DMS153 (cell line): ENCODE measurements around the gene RNF157.

ENCODE experiments used
- DNase-seq: peaks from one replicate; lab custom pipeline; 2025; lab: John Stamatoyannopoulos, UW

Gene RNF157

DNA sequence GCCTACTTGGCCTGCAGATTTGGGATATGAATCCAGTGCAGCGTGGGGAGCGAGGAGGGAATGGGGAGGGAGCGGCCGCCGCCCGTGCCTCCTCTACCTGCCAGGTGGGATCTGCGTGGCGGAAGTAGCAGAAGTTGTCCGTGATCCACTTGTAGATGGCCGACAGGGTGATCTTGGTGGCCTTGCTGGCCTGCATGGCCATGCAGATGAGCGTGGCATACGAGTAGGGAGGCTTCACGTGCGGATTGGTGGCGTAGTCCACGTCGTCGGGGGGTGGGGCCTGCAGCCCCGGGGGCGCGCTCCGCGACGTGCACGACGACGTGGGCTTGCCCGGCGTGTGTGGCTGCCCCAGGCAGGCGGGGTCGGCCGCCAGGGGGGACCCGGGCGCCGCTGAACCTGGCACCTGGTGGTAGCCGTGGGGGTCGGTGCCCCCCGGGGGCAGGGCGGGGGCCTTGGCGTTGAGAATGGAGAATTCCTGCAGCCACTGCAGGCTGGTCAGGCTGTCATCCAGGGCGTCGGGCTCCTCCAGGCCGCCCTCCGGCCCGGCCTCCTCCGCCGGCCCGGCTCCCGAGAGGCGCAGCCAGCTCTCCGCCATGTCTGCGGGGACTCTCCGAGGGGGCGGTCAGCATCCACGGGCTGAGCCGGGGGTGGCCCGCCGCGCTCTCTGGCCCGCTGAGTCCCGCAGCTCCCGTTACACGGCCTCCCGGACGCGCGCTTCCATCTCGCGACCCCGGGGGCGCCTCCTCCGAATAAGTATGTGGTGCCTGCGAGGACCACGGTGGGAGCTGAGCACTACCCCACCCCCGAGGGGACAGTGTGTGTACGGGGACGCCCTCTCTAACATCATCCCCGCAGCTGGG is 100.3 kb downstream of the RNF157 start:
- DNase-seq = peak; percentile 68

DNA sequence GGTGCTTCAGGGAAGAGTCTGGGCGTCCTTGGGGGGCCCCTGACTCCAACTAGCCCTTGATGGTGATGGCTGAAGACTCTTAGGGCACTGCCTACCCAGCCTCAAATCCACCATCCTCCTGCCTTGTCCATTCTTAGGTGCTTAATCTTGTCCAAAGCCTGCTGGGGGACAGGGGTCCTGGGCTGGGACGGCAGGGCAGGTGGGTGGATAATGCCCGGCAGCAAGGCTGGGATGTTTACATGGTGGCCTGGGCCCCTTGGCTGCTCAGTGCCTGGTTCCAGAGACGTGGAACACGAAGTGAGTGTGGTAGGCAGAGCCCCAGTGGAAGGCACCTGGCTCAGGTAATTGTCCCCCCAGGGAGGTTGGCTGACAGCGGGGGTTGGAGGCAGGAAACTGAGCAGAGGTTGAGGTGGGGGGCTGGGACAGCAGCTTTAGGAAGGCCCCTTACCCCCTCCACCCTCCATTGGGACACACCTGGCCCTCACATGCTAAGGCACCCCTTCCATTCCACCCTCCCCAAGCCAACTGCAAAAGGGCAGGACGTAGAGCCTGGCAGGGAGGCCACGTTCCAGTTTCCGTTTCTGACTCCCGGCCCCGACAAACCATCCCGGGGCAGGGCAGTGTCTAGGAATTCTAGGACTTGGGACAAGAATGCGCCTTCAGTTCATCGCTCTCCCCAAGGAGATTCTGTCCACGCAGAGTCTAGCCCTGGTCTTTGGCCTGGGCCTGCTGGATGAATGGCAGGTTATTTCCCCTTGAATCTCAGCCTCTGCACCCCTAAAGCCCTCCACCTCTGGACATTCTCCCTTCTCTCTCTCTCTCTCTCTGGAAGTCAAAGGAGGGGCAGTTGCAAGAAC is 101.2 kb downstream of the RNF157 start:
- no peak for DNase-seq

DNA sequence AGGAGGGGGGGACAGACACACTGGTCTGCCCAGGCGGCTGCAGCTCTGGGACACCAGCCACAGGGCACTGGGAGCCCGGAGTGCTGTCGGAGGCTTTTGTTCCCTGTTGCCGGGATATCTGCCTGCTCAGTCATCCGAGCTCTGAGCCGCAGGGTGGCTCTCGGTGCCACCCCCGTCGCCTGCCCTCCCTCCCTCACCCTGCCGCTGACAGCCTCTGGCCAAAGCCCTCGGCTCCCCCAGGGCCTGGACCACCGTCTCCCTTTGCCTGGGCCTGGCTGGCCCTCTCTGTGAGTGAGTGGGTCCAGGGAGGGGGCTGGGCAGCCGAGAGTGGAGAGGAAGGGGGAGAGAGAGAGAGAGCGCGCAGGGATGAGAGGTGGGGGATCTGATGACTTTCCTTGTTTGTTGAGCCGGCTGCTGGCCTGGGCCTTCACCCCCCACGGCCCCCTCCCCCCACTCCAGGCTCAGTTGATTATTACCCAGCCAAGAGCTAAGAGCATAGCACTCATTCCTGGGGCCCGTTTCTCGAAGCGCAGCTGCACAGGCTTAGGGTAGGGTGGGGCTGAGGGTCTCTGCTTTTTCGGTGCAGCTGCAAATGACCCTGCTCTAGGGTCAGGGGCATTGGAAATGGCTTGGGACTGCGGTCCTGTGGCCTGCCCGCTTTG is 101.9 kb downstream of the RNF157 start:
- DNase-seq = no peak

DNA sequence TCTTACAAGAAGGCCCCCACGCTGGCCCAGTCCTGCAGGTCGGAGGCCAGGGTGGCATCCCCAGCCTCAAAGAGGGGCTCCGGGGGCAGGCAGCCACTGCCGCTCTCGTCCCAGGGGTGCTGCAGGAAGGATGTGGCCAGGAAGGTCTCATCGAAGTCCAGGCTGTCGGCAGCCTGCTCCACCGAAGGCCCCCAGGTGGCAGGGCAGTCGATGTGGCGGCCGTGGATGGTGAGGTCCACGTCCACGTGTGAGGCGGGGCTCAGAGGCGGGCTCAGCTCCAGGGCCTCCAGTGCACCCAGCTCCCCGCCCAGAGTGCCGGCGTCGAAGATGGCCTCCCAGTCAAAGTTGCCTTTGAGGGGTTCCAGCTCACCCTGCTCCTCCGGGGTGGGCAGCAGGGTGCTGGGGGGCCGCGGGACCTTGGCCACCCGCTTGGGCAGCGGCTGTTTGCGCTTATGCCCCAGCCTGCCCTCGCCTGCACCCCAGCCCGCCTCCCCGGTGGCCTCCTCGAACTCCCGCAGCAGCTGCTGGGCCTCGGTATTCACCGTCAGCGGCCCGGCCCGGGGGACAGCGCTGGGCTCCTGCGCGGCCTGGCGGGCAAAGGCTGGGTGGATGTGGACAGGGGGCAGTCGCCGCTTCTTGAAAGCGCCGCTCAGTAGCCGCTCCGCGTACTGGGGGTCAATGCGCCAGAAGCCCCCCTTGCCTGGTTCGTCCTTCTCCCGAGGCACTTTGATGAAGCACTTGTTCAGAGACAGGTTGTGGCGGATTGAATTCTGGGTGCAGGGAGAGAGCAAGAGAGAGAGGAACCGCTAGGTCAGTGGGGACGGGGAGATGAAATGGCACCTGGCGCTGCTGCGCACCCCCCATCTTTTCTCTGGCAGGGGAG is 102.7 kb downstream of the RNF157 start:
- DNase-seq = no peak

DNA sequence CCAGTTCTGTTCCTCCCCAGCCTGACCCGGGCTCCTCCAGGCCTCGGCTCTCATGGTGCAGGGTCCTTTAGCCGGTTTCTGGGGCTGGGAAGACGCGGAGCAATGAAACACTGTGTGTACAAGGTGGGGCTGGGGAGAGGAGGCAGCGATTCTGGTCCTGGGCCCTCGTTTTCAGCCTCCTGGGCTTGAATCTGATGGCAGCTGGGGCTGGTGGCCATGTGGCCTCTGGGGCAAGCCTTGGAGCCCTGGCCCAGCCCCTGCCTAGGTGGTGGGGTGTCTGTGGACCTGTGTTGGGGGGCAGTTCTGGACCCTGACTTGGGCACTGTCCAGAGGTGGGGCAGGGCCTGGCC is 103.3 kb downstream of the RNF157 start:
- no peak for DNase-seq

DNA sequence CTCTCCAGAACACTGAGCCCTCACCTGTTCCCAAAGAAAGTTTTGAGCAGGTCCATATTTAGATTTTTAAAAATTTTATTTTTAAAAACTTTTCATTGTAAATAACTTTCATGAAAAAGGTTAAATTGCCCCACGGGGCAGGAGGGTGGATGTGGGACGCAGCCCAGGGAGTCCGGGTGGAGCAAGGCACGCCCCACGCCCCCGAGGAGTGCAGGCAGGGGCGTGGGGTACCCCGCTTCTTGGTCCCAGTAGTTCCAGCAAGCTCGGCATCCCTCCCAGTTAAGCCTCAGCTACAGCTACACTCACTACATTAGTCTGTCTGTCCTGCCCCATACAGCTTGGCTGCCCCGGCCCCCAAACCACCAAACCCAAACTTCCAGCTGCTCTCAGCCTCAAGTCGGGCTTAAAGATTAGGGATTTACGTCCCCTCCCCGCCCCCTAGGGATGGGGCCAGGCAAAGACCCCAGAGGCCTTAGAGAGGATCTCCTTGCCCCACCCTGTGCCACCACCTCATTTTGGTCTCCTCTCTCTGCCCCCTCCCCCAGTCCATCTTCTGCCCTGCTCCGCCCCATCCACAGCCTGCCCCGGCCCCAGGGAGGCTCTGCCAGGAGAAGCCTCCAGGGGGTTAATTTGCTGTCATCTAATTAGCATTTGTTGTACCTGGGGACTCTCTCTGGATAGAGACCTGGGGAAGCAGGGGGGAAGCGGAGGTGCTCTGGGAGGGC is 103.9 kb downstream of the RNF157 start:
- DNase-seq = no peak

DNA sequence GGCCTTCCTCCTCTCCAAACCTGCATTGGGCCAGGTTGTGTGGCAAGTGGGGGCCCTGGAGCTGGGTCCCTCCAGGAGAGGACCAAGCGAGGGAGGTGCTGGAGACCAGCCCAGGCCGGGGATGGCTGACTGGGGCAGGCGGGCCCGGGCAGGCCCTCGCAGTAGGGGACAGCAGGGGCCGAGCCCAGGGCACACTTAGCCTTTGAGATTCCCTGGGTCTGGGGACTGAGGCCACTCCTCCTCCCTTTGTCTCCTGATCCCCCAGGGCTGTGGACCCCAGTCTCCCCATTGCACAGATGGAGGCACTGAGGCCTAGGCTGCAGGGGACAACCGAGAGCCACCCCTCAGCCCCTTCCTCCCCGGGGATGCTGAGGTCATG is 104.5 kb downstream of the RNF157 start:
- no peak for DNase-seq

DNA sequence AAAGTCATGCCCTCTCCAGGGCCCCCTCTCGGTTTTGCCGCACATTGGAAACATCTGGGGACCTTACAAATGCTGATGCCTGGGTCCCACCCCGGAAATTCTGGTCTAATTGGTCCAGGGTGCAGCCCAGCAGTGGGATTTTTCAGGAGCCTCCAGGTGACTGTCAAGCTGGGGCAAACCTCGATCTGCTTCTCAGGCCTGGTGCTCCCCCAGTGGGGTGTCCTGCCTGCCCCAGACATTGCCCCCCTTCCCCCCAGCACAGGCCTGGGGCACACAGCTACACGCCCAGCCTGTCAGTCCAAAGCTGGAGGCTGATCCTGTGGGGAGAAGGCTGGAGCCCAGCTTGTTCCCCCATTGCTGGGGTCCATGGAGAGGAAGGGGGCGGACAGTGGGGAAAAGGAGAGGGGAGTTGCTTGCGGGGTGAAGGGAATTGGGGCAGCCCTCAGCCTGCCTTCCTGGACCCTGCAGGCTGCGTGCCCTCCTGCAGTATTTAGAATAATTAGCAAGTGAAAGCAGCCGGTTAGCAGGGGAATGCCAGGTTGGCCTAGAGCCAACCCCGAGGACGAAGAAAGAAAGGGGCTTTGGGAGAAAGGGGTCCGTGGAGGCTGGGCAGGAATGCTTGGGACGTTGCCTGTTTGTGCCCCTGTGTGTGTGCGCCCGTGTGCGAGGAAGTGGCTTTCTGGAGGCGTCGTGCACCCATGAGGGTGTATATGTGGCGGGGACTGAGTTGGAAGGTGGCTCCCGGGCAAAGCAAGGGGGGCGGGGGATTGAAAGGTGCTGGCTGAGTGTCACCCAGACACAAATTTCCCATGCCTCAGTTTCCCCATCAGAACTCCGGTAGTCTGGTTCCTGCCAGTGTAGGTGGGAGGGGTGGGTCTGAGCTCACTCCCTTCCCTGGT is 105.1 kb downstream of the RNF157 start:
- DNase-seq = no peak

DNA sequence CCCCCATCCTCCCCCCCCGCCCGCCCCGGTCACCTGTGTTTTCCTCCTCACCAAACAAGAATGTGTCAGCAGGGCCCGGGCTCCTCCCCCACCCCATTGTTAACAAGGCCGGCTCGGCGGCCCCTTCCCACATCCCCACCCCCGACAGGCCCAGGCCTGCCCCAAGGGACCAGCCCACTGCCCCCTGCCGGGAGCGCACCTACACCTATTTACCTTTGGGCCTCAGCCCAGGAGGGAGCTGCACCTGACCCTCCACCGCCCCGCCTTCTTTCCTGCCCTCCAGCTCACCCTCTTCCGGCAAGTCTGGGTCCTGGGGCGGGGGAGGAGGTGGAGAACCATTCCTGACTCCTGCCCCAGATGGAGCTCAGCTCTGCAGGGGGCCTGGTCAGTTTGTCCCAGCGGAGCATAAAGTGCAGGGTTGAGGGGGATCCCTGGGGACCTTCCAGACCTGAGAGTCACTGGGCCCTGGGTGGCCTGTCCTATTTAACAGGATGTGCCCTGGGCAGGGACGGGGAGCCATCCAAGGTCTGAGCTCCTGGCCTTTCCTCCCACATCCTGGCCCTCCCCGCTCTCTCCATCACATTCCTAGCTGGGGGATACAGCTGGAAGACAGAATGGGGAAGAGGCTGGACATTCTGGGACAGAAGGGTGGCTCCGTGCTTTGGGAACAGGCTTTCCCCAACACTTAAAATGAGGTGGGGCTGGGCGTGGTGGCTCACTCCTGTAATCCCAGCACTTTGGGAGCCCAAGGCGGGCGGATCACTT is 107.5 kb downstream of the RNF157 start:
- DNase-seq = peak; percentile 93

DNA sequence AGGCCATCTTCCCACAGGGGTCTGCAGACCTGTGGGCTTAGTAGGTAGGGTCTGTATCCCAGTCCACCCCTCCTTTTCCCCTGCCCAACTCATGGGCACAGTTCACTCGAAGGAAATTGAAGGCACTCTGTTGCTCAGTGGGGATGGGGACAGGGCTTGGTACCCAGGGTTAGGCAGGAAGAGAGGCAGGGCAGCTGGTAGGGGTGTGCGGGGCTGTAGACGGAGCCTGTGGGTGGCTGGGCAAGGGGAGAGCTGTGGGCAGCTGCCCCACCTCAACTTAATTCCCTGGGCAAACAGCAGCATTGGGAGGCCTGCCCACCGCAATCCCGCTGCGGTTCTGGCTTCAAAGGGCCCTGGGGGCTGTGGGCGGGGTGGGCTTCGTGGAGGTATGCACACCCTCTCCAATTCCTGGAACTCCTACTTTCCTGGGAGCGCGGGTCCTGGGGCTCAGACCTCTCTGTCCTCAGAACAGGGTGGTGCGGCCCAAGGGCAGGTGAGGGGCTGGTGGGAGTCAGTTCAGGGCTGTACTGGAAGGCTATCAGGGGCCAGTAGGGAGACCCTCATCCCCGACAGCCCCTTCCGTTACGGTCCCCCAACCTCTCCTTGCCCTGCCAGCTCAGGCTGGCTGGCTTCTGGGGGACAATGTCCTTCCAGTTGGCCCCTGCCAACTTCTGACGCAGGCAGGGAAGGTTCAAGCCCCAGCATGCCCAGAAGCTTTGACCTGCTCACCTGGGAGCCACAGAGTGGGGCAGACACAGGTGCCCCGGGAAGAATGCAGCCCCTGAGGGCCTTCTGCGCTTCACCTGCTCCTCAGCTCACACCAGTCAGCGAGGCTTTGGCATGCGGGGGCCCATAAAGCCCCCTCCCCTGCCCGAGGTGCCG is 108.4 kb downstream of the RNF157 start:
- peak; percentile 90 for DNase-seq

DNA sequence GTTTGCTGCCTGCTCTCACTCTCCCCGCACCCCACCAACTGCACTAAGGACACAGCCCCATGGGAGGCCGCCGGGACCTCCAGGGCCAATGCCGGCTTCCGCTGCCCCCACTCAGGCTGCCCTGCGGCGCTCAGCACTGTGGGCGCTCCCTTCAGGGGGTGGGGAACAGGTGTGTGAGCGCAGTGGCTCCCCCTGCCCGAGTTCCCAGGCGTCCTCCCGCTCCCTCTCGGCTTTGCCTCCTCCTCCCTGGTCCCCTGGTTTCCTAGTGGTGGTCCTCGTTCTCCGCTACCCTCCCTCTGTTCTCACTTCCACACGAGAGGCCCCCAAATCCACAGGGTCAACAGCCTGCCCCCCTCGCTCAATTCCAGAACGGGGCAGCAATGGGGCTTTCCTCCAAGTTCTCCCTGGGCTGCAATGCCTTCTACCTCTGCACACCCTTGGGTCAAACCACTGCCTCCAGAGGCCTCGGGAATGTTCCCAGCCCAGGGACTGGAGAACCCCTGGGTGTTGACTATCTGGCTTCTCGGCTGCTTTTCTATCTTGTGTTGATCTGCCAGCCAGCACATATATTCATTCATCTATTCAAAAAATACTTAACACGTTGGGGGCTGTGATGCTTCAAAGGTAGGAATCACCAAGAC is 109.1 kb downstream of the RNF157 start:
- no peak for DNase-seq

DNA sequence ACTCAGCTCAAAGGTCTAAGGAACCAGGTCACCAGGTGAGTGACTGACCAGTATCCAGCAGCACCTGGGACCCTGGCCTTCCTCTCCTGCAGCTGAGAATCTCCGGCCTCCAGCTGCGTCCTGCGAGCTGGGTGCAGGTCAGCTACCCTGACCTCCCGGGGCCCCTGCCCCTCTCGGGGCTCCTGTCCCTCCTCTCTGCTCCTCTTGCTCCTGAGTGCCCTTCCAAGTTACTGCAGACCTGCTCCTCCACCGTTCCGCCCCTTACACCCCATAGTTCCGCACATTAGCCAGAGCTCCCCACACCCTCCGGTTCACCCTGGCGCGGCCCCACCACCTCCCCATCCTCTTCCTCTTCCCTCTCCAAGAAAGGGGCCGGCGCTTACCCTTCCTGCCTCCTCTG is 109.8 kb downstream of the RNF157 start:
- DNase-seq = no peak

DNA sequence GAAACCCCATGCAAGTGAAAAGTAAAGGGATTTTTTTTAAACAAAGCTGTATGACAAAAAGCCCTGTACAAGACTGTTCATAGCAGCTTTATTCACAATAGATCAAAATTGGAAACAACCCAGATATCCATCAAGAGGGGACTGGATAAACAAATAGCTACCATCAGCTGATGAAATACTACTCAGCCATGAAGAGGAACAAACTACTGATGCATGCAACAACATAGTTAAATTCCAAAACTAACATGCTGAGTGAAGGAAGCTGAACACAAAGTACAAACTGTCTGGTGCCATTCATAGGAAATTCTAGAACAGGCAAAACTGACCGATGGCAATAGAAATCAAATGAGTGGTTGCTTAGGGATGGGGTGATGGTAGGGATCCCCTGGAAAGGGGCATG is 114.4 kb downstream of the RNF157 start:
- DNase-seq = no peak

DNA sequence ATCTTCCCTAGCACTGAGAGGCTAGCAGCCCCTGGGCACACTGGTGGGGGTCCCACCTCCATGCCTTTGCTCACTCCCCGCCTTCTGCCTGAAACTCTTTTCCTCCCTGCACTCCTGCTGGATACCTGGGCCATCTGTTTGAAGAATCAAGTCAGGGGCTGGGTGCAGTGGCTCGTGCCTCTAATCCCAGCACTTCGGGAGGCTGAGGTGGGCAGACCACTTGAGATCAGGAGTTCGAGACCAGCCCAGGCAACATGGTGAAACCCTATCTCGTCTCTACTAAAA is 115.0 kb downstream of the RNF157 start:
- DNase-seq = no peak

DNA sequence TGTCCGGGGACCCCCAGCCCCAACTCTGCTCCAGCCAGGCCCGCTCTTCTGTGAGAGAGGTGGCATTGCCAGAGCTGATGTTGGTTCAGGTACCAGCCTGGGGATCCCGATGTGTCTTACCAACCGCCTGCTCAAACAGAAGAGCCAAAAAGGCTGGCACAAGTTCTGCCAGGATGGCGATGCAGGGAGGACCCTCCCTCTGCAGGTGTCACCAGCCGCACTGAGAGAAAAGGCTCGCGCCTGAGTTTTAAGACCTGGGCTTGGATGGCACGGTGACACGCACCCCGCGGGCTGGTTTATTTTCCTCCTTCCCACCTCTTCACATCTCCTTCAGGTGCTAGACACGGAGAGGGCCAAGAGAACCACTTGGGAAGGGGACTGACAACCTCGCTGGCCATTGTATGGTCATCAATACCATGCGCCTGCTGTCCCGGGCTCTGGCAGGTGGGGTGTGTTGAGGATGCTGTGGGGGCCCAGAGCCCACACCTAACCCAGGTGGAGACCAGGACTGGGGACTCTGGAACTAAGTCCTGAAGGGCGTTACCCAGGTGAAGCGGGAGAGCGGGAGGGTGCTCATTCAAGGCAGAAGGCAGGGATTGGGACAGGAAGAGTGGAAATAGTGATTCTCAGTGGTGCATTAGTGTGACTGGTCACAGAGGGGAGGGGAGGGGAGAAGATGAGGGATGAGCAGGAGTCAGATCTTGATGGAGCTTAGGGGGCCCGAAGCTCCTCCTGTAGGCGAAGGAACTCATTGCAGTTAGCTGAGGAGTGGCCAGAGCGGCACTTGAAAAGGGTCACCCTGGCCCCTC is 115.5 kb downstream of the RNF157 start:
- no peak for DNase-seq

DNA sequence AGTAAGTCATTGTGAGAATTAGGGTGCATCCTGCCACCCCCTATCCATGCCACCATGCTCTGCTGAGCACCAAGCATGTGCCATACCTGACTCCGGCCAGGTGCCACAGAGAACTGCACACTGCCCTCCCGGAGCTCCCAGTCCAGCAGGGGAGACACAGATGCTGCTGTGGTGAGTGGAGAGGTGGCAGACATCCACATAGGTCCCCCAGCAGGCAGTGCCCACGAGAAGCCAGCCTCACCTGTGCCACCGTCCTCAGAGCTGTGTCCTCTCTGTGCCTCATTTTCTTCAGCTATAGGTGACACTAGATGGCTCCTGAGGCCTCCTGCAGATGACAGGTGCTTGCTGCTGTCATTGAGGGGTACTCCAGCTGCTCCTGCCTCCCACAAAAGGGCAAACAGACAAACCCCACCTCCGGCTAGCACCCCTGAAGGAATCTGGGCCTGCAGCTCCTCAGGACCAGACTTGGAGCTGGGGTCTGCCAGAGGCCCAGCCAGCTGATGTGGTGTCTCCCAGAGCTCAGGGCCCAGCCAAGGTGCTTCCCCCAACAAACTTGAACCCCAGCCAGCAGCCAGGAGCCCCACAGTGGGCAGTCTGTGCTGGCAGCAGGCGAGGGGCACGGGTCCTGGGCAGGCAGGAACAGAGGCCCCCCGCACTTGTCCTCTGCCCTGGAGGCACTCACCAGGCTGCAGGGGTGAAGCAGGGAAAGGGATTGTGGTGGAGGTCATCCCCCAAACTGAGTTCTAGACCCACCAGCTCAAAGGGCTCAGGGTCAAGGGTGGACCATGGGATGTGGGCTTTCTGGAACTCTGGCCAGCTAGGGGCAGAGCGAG is 116.3 kb downstream of the RNF157 start:
- DNase-seq = no peak
